Hepatocyte (in vitro differentiated cells): Measurements from ENCODE around the gene MANF.
"Not testable (repeated sequence)": the region's sequence is repeated elsewhere in the genome, so short reads cannot be mapped to it uniquely, and the experiment has no call there.

Experiments used
- EZH2 ChIP-seq: fragments of 200-600 bp; sonication (generic); IDR thresholded peaks from 2 replicates; pipeline ENCODE4 v1.6.1; 2016; ENCODE audit warnings: antibody characterized with exemption, mild to moderate bottlenecking, borderline replicate concordance
- TF ChIP-seq, protein P1 (sequence below): fragments of 200-600 bp; sonication (generic); IDR thresholded peaks from 2 replicates; pipeline ENCODE4 v1.5.1; 2016; ENCODE audit warnings: antibody characterized with exemption, mild to moderate bottlenecking; ENCODE audit not compliant: poor library complexity

DNA sequence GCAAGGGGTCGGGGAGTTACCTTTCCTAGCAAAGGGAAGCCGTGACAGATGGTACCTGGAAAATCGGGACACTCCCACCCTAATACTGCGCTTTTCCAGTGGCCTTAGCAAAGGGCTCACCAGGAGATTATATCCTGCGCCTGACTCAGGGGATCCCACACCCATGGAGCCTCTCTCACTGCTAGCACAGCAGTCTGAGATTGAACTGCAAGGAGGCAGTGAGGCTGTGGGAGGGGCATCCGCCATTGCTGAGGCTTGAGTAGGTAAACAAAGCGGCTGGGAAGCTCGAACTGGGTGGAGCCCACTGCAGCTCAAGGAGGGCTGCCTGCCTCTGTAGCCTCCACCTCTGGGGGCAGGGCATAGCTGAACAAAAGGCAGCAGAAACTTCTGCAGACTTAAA is 16.8 kb upstream of the MANF start:
- TF ChIP-seq, protein P1, sequence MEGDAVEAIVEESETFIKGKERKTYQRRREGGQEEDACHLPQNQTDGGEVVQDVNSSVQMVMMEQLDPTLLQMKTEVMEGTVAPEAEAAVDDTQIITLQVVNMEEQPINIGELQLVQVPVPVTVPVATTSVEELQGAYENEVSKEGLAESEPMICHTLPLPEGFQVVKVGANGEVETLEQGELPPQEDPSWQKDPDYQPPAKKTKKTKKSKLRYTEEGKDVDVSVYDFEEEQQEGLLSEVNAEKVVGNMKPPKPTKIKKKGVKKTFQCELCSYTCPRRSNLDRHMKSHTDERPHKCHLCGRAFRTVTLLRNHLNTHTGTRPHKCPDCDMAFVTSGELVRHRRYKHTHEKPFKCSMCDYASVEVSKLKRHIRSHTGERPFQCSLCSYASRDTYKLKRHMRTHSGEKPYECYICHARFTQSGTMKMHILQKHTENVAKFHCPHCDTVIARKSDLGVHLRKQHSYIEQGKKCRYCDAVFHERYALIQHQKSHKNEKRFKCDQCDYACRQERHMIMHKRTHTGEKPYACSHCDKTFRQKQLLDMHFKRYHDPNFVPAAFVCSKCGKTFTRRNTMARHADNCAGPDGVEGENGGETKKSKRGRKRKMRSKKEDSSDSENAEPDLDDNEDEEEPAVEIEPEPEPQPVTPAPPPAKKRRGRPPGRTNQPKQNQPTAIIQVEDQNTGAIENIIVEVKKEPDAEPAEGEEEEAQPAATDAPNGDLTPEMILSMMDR, result not testable (repeated sequence)
- not testable (repeated sequence) for TF ChIP-seq EZH2
